Measurements from ENCODE around the gene MYEOV.

MYEOV gene

GRCh38 chr11:69343401-69344321, 49.7 kb downstream of the MYEOV start:
- DNase-seq (ENCODE audit: low spot score), result no peak

GRCh38 chr11:69344570-69345145, 50.7 kb downstream of the MYEOV start:
- DNase-seq (ENCODE audit: low spot score), result no peak
